Smooth muscle cell (in vitro differentiated cells): ENCODE data around the gene FAM171A2. TPM values are rescaled to one million over a fixed set of nuclear protein-coding genes. Genes with fewer than 3 reads are reported as not detected.
"Not testable (repeated sequence)": the region's sequence is repeated elsewhere in the genome, so short reads cannot be mapped to it uniquely, and the experiment has no call there.

ENCODE experiments used
- DNase-seq: peaks from one replicate; lab custom pipeline; 2025; ENCODE audit not compliant: unreplicated experiment; lab: John Stamatoyannopoulos, UW
- H2AFZ ChIP-seq: fragments of 200-600 bp; sonication (generic); 2 replicates; pipeline ENCODE4 v1.6.0; 2016; ENCODE audit warnings: antibody characterized with exemption, low read depth, mild to moderate bottlenecking
- H3F3A ChIP-seq: fragments of 200-600 bp; sonication (generic); 2 replicates; pipeline ENCODE4 v1.6.0; 2017; ENCODE audit warnings: antibody characterized with exemption, low read depth
- H3K27ac ChIP-seq: fragments of 200-600 bp; sonication (generic); 2 replicates; pipeline ENCODE4 v1.5.1; 2016; ENCODE audit warnings: low read depth, mild to moderate bottlenecking
- H3K27me3 ChIP-seq: fragments of 200-600 bp; sonication (generic); 2 replicates; pipeline ENCODE4 v1.6.1; 2016; ENCODE audit warnings: low read depth, mild to moderate bottlenecking
- H3K36me3 ChIP-seq: fragments of 200-600 bp; sonication (generic); 2 replicates; pipeline ENCODE4 v1.5.1; 2016; ENCODE audit warnings: low read depth
- H3K4me1 ChIP-seq: fragments of 200-600 bp; sonication (generic); 2 replicates; pipeline ENCODE4 v1.5.1; 2016; ENCODE audit warnings: low read depth
- H3K4me2 ChIP-seq: fragments of 200-600 bp; sonication (generic); 2 replicates; pipeline ENCODE4 v1.6.0; 2016; ENCODE audit warnings: mild to moderate bottlenecking
- H3K4me3 ChIP-seq: fragments of 200-600 bp; sonication (generic); 2 replicates; pipeline ENCODE4 v1.5.1; 2016; ENCODE audit warnings: mild to moderate bottlenecking
- H3K79me2 ChIP-seq: fragments of 200-600 bp; sonication (generic); 2 replicates; pipeline ENCODE4 v1.6.0; 2016; ENCODE audit warnings: low read depth, mild to moderate bottlenecking
- H3K9ac ChIP-seq: fragments of 200-600 bp; sonication (generic); 2 replicates; pipeline ENCODE4 v1.6.0; 2016; ENCODE audit warnings: low read depth
- H3K9me3 ChIP-seq: fragments of 200-600 bp; sonication (generic); replicated peaks from 2 replicates; pipeline ENCODE4 v1.5.1; 2016; ENCODE audit warnings: low read depth
- H4K20me1 ChIP-seq: fragments of 200-600 bp; sonication (generic); 2 replicates; pipeline ENCODE4 v1.6.0; 2016; ENCODE audit warnings: low read depth
- WGBS: methylation state at CpG from one replicate; pipeline ENCODE4 v1.1.7; 2016; ENCODE audit warnings: low lambda C conversion rate; 5-methylcytosine and 5-hydroxymethylcytosine counted together
- polyA plus RNA-seq: library from polyadenylated mRNA; unstranded; fragments of >200 nt; fragmentation: Nextera tagmentation; extraction: Ambion mirVana; gene quantifications from 2 replicates; pipeline ENCODE4 v1.2.1, GENCODE V29; 2016
- total RNA-seq: library from RNA; depleted of rRNA; stranded (reverse); fragments of >200 nt; gene quantifications from 2 replicates; pipeline ENCODE4 v1.2.3, GENCODE V29; 2014
- TF ChIP-seq, protein P1 (sequence below): fragments of 200-600 bp; sonication (generic); IDR thresholded peaks from 2 replicates; pipeline ENCODE4 v1.5.1; 2017; ENCODE audit warnings: borderline replicate concordance, mild to moderate bottlenecking, antibody characterized with exemption; ENCODE audit not compliant: insufficient read depth, poor library complexity, severe bottlenecking

The FAM171A2 gene
- total and polyA plus RNA-seq, 2 experiments from 2014 or later = 28.4 to 31.5 TPM

DNA sequence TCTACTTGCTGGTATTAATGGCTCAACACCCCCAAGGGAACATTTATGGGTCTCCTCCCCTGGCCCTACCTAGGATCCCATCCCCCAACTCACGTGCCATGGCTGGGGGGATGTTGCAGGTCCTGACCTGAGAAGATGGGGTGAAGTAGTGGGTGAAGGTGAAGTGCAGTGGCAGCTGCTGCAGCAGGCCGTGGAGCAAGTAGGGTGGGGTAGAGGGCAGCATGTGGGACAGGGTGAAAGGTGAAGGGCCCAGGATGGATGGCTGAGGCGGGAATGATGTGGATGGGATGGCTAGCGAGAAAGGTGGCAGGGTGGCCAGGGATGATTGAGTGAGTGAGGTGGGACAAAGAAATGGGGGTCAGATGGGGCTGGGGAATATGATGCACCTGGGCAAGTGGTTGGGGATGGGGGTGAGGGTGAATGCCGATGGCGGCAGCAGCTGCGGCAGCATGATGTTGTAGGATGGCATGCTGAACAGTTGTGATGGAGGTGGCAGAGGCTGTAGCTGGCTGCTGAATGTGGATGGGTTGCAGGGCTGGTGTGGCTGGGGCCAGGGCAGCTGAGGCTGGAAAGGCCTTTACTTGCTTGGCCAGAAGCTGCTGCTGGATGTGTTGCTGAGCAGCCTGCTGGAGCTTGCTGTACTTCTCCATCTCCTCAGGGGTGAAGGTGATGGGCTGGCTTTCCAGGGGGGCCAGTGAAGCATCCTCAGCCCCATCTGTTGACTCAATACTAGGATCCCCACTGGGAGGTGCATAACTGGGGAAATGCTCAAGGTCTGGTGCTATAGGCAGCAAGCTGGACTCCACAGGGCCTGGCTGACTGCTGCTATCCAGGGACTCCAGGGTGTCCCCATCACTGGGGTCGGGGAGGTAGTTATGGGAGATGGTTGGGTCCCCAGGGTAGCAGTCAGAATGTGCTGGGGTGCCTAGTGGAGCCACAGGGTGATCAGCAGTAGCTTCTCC, 34.1 kb upstream of the FAM171A2 start:
- Histone ChIP-seq H3K79me2 (no peaks in the 10 kb centered on the region), H2AFZ (no peak overlapping the region), H3K27me3 (no peaks in the 10 kb centered on the region), H3K4me1 (no peaks in the 10 kb centered on the region), H3K9ac (no peak overlapping the region), H3K9me3 (no peaks in the 10 kb centered on the region), H3K27ac (no peak overlapping the region), H4K20me1 (no peaks in the 10 kb centered on the region), H3F3A (no peaks in the 10 kb centered on the region), H3K36me3 (no peaks in the 10 kb centered on the region), H3K4me2 (no peak overlapping the region), H3K4me3 (no peak overlapping the region)
- DNase-seq = no peak
- TF ChIP-seq, protein P1, sequence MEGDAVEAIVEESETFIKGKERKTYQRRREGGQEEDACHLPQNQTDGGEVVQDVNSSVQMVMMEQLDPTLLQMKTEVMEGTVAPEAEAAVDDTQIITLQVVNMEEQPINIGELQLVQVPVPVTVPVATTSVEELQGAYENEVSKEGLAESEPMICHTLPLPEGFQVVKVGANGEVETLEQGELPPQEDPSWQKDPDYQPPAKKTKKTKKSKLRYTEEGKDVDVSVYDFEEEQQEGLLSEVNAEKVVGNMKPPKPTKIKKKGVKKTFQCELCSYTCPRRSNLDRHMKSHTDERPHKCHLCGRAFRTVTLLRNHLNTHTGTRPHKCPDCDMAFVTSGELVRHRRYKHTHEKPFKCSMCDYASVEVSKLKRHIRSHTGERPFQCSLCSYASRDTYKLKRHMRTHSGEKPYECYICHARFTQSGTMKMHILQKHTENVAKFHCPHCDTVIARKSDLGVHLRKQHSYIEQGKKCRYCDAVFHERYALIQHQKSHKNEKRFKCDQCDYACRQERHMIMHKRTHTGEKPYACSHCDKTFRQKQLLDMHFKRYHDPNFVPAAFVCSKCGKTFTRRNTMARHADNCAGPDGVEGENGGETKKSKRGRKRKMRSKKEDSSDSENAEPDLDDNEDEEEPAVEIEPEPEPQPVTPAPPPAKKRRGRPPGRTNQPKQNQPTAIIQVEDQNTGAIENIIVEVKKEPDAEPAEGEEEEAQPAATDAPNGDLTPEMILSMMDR = no peak
- WGBS = 96% methylated on average over 8 of the region's 8 CpGs

DNA sequence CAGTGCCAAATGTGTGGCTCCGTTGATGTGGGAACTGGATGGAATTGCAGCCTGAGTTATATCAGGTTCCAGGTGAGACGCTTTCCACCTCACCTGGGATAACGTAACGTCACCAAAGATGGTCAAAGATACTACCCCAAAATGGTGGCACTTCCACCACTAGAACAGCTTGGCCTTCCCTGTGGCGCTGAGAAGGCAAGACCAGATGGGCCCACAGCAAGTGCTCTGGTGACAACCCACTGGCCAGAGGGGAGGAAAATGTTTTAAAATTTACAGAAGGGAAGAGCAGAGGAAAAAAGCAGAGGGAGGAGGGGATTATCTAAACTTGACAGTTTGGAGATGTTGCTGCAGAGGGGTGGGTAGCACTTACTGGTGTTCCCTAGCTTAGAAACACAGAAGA, 33.3 kb upstream of the FAM171A2 start:
- Histone ChIP-seq H3K79me2 (no peaks in the 10 kb centered on the region), H2AFZ (no peak overlapping the region), H3K4me2 (no peak overlapping the region), H3K9ac (no peak overlapping the region), H3F3A (no peaks in the 10 kb centered on the region), H3K27me3 (no peaks in the 10 kb centered on the region), H3K36me3 (no peaks in the 10 kb centered on the region), H3K27ac (no peak overlapping the region), H3K4me1 (no peaks in the 10 kb centered on the region), H4K20me1 (no peaks in the 10 kb centered on the region), H3K4me3 (no peak overlapping the region), H3K9me3 (no peaks in the 10 kb centered on the region)
- TF ChIP-seq, protein P1 = no peak
- over 99% methylated on average over 5 of the region's 5 CpGs for WGBS
- DNase-seq = no peak

DNA sequence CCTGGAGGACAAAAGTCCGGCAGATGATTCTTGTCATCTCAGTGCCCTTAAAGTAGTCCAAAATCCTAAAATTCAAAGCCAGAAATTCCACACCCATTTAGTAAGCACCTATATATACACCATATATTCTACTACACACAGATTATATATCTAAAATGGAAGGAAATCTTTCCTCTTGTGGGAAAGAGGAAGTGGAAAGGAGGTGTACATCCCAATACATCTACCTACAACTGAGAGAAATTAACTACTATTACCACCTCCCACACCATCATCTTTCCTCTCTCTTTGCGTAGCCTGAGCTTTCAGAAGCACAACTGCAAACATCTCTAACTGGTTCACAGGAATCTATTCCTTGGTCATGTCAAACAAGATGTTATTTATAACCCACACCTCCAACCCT, 31.2 kb upstream of the FAM171A2 start:
- H3K9ac ChIP-seq = no peak overlapping the region
- H4K20me1 ChIP-seq = no peaks in the 10 kb centered on the region
- no peaks in the 10 kb centered on the region for H3K4me1 ChIP-seq
- WGBS = 96% methylated on average over 2 of the region's 2 CpGs
- H3F3A ChIP-seq = no peaks in the 10 kb centered on the region
- no peak for DNase-seq
- TF ChIP-seq, protein P1 = no peak
- no peak overlapping the region for H3K4me3 ChIP-seq
- no peak overlapping the region for H3K4me2 ChIP-seq
- no peaks in the 10 kb centered on the region for H3K36me3 ChIP-seq
- H3K79me2 ChIP-seq = no peaks in the 10 kb centered on the region
- H2AFZ ChIP-seq = no peak overlapping the region
- H3K9me3 ChIP-seq = no peaks in the 10 kb centered on the region
- H3K27me3 ChIP-seq = no peaks in the 10 kb centered on the region
- H3K27ac ChIP-seq = no peak overlapping the region

DNA sequence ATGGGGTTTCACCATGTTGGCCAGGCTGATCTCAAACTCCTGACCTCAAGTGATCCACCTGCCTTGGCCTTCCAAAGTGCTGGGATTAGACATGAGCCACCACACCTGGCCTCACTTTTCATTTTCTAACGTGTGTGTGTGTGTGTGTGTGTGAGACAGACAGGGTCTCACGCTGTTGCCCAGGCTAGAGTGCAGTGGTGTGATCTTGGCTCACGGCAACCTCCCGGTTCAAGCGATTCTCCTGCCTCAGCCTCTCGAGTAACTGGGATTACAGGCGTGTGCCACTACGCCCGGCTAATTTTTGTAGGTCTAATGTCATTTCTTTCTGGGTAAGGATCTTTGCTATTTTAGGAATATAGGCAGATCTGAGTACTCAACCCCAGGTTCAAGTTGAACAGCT, 30.5 kb upstream of the FAM171A2 start:
- DNase-seq, H3F3A ChIP-seq, H3K79me2 ChIP-seq, H3K4me2 ChIP-seq, H2AFZ ChIP-seq, H4K20me1 ChIP-seq, H3K9ac ChIP-seq, H3K36me3 ChIP-seq, H3K27ac ChIP-seq, H3K27me3 ChIP-seq, H3K4me1 ChIP-seq, H3K9me3 ChIP-seq, H3K4me3 ChIP-seq: not testable (repeated sequence)
- 96% methylated on average over 9 of the region's 9 CpGs for WGBS
